GM19468 (cell line): Measurements from ENCODE around the gene HSBP1.

Source experiments
- ATAC-seq: cut with Tn5 transposase; IDR thresholded peaks from one replicate; pipeline ENCODE4 v1.9.1; 2021; ENCODE audit warnings: mild to moderate bottlenecking, moderate library complexity, moderate number of reproducible peaks; ENCODE audit not compliant: unreplicated experiment; ENCODE audit errors: extremely low read depth

HSBP1 gene

DNA sequence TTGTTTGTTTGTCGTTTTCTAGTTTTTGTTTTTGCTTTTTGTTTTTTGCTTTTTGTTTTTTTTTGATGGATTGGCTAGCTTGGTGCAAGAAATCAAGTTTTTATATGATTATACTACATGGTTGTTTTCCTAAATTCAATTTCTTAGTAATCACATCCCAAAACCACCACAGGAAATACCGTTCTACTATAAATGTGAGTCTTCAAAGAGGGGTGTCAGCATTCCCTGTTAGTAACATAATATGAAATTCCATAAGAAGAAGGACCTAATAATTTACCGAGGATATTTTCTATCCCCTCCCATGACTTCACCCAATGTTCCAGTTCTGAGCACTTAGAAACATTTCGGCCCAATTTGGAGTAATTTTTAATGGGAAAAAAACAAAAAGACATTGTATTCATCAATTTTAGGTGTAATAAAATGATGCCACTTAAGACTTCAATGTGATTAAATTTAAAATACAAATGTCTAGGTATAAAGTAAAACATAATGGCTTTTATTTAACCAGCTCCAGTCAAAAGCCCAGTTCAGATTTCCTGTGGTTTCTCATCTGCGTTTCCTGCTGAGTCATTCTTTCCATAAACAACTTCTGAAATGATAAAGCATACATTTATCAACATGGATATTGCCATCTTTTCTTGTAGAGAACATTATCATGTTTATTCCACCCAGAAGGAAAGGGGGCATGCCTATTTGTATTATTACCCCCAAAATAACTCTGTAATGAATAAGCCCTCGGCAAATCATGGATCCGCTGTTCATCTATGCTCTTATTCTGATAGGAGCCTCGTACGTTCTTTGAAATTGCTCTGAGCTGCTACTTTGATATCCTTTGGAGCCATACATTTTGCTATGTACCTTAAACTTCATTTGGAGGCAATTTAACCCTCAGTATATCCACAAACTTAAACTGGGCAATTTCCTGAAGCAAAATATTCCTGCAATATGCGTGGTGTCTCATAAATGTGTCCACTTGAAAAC lies 28.1 kb downstream of the HSBP1 start:
- ATAC-seq, result no peak

DNA sequence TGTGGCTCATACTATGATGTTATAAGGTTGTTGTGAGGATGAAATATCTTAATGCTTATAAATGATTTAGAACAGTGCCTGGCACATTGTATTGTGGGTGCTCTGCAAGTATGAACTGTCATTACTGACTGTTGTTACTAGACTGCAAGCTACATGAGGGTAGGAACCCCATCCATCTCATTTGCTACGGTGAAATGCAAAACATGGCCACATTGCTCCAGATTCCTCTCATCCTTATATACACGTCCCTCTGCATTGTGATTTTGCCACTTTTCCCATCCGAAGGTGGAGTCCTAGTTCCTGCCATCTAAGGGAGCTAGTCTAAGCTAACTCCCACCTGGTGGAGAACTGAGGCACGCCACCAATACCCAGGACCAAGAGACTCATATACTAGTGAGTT lies 29.8 kb downstream of the HSBP1 start:
- no peak for ATAC-seq

DNA sequence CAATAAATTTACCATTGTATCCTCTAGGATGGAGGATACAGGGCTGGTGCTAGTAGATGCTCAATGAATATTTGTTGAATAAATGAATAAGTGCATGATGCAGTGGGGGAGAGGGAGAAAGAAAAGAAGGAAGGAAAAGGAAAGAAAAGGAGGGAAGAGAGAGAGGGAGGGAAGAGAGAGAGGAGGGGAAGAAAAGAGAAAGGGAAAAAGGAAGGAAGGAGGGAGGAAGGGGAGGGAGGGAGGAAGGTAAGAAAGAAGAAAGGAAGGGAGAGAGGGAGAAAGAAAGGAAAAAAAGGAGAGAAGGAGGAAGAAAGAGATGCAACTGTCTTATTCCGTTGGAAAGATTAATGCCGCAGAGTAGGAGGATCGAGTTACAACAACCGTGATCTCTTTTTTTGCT lies 30.4 kb downstream of the HSBP1 start:
- no peak for ATAC-seq

GRCh38 chr16:83839561-83839960 lies 31.8 kb downstream of the HSBP1 start:
- ATAC-seq, result no peak

DNA sequence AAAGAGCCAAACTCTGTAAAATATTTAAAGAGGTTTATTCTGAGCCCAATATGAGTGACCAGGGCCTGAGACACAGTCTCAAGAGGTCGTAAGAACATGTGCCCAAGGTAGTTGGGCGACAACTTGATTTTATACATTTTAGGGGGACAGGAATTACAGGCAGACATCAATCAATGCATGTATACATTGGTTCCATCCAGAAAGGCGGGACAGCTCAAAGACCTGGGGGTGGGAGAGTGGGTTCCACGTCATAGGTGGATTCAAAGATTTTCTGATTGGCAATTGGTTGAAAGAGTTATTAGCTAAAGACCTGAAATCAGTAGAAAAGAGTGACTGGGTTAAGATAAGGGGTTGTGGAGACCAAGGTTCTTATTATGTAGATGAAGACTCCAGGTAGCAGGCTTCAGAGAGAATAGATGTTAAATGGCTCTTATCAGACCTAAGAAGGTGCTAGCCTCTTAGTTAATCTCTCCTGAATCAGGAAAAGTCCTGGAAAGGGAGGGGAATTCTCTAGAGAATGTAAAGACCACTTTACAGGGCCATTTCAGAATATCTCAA lies 32.4 kb downstream of the HSBP1 start:
- no peak for ATAC-seq

DNA sequence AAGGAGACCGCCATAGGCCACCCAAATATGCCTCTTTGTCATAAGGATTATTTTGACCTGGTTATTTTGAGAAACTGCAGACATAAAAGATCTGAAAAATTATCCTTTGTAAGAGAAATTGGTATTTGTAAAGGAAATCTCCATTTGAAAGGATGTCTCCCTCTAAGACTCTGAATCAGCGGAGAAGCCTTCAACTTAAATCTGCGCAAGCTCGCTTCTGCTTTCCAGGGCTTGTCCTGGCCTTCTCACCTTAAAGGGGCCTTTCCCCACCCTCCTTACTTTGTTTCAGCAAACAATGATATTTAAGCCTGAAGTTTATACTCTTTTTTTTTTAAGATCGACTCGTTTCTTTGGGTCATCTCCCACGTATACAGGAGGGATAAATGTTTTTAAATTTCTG lies 34.5 kb downstream of the HSBP1 start:
- ATAC-seq, result no peak

DNA sequence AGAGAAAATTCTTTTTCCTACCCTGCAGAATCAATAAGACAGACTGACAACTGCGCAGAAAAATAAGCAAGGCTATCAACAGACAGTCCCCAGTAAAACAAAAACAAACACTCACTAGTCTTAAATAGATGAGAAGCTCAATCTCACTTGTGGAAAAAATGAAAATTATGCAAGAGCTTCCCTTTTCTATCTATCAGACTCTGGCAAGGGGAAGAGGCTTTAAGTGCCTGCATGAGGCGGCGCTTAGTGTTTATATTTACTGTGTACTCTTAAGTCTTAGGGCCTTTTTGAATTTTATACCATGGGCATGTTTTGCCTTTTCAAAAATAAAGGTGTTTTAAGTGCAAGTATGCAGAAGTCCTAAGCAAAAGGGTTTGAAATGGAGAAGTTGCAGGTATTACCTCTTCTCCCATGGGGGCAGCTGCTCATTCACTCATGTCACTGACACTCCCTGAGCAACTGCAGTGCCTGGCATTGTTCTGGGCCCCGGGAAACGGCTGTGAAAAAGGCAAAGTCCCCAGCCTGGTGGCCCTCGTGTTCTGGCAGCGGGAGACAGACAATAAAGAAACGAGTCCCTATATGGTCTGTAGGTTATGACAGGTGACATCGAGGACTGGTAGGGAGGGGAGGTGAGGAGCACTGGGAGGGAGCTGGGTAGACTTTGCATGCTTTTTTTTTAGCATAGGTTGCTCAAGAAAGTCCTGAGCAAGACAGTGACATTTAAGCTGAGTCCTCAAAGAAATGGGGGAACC lies 35.2 kb downstream of the HSBP1 start:
- no peak for ATAC-seq

- no peak for ATAC-seq
Measured at GRCh38 chr16:83843657-83844056, 35.9 kb downstream of the HSBP1 start.

DNA sequence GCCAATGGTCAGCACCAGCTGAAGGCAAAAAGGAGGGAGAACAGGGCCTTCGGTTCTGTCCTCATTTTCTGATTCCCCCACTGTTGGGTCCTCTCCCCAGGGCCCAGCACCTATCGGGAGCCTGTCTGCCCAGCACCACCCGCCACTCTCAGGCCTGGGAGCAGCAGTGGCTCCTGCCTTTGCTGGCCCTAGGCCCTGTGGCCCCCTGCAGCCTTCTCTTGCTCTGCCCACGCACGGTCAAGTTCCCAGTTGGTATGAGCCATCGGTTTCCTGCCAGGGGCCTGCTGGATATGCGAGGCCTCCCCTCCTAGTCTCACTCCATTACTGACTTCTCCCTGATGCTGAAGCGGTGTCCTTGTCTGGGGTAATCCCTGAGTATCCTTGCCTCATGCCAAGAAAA lies 37.5 kb downstream of the HSBP1 start:
- ATAC-seq, result no peak

- no peak for ATAC-seq
Measured at GRCh38 chr16:83847371-83848225, 39.8 kb downstream of the HSBP1 start.

GRCh38 chr16:83849421-83849820 lies 41.6 kb downstream of the HSBP1 start:
- no peak for ATAC-seq

- no peak for ATAC-seq
Measured at GRCh38 chr16:83850947-83851346, 43.2 kb downstream of the HSBP1 start.

DNA sequence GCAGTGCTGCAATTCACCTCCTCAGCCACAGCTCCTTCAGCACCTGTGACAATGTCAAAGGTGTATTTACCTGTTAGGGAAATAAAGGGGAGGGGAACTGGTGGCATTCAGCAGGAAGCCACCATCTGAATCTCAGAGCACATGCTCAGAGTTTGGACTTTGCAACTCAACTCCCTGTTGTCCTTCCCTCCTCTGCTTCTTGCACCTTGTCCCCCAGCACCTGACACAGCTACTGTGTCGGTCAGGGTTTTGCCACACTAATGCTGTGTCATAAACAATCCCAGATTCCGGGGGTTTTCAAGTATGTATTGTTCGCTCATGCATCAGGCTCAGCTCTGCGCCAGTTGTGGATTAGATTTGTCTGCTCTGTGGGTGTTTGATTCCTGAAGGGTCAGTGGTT lies 43.7 kb downstream of the HSBP1 start:
- ATAC-seq, result no peak

DNA sequence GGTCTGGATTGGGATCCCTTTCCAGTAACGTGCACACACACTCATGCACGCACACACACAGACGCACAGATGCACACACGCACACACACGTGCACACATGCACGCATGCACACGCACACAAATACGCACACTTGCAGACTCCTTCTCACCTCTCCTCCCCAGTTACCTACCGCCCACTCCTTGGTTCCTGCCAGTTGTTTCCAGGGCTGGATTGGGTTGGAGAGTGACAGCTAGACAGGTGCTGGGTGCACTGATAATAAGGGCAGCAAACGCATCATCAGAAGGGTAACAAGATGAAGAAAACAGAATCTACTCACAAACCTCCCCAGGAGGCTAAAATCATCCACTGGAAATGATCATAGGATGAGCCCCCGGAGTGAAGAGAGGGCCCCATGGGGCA lies 45.0 kb downstream of the HSBP1 start:
- no peak for ATAC-seq

GRCh38 chr16:83853834-83854233 lies 46.1 kb downstream of the HSBP1 start:
- no peak for ATAC-seq

- ATAC-seq, result no peak
Measured at GRCh38 chr16:83854420-83854819, 46.6 kb downstream of the HSBP1 start.

- no peak for ATAC-seq
Measured at GRCh38 chr16:83856792-83857191, 49.0 kb downstream of the HSBP1 start.

GRCh38 chr16:83859265-83859664 lies 51.5 kb downstream of the HSBP1 start:
- no peak for ATAC-seq

DNA sequence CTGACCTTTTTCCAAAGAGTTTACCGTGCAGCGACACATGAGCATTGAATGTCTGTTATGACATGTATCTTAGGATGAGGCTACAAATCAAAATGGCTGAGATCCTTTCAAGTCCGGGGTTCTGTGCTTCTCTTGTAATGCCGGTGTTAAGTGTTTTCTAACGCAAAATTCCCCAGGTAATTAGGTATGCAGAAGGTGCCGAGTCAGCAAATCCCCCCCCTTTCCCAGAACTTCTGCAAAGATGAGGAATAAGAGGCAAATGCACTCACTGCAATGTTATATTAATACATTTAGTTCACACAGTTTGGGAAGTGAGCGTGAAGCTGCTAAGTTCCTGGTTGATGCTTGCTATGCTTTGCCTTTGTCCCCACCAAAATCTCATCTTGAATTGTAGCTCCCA lies 54.9 kb downstream of the HSBP1 start:
- ATAC-seq, result no peak

- no peak for ATAC-seq
Measured at GRCh38 chr16:83863682-83864081, 55.9 kb downstream of the HSBP1 start.
